CD4-positive, alpha-beta T cell (primary cell): ENCODE measurements around the gene GFPT2. TPM values are rescaled to one million over a fixed set of nuclear protein-coding genes. Genes with fewer than 3 reads are reported as not detected.

Source experiments
- ATAC-seq: fragments of 200-7000 bp; cut with Tn5 transposase; one replicate; pipeline ENCODE4 v1.10.0; 2022; ENCODE audit warnings: mild to moderate bottlenecking; ENCODE audit not compliant: poor library complexity
- CTCF ChIA-PET: fragments of 350-600 bp; sonication (Branson Sonifier 250); formaldehyde crosslinking; loops from one replicate; lab custom pipeline; 2021; ENCODE audit warnings: antibody characterized with exemption, inconsistent platforms; lab: Charles Lee
- POLR2A ChIA-PET: fragments of 350-600 bp; sonication (Branson Sonifier 250); formaldehyde crosslinking; loops from one replicate; lab custom pipeline; 2021; ENCODE audit warnings: antibody characterized with exemption, inconsistent platforms; lab: Charles Lee
- DNase-seq, 14 experiments: peaks; one replicate each; pipeline ENCODE4 v3.0.0-alpha.2; 2013 to 2020; ENCODE audit warnings: mixed read lengths in 2 of 14
- H3K27ac ChIP-seq, 2 donors: one replicate each; pipeline versions ENCODE4 v1.5.1 to v1.7.0; 2013; ENCODE audit warnings: low read length in 2 of 2, low read depth in 1 of 2, mild to moderate bottlenecking in 1 of 2
- H3K27me3 ChIP-seq, 2 experiments: 1 replicate in 1 of 2; 2 replicates in 1 of 2; pipeline versions ENCODE4 v1.6.1 to v1.7.0; 2013; ENCODE audit warnings: low read length in 2 of 2, control low read depth in 1 of 2, mild to moderate bottlenecking in 1 of 2, moderate library complexity in 1 of 2; ENCODE audit not compliant: insufficient read depth in 2 of 2, control insufficient read depth in 1 of 2
- H3K36me3 ChIP-seq: one replicate; pipeline ENCODE4 v1.6.1; 2013; ENCODE audit warnings: low read length, control low read depth; ENCODE audit not compliant: insufficient read depth
- H3K4me1 ChIP-seq: one replicate; pipeline ENCODE4 v1.6.1; 2013; ENCODE audit warnings: low read length, control low read depth; ENCODE audit not compliant: insufficient read depth
- H3K4me3 ChIP-seq: one replicate; pipeline ENCODE4 v1.5.1; 2013; ENCODE audit warnings: mild to moderate bottlenecking, low read length, moderate library complexity
- H3K9me3 ChIP-seq, 2 experiments: 1 replicate in 1 of 2; 2 replicates in 1 of 2; pipeline versions ENCODE4 v1.6.1 to v1.7.0; 2013; ENCODE audit warnings: low read length in 2 of 2, mild to moderate bottlenecking in 2 of 2, control low read depth in 1 of 2, moderate library complexity in 1 of 2; ENCODE audit not compliant: control insufficient read depth in 1 of 2, insufficient read depth in 1 of 2
- H3K27ac Mint-ChIP-seq: one replicate; pipeline ENCODE4 v1.8.0; 2020; ENCODE audit warnings: mixed read lengths
- H3K27me3 Mint-ChIP-seq: one replicate; pipeline ENCODE4 v1.8.0; 2021; ENCODE audit warnings: mixed read lengths
- H3K36me3 Mint-ChIP-seq: one replicate; pipeline ENCODE4 v1.8.0; 2021; ENCODE audit warnings: low read depth, mixed read lengths
- H3K4me1 Mint-ChIP-seq: one replicate; pipeline ENCODE4 v1.8.0; 2021; ENCODE audit warnings: low read depth, mixed read lengths
- H3K4me3 Mint-ChIP-seq: one replicate; pipeline ENCODE4 v1.8.0; 2020; ENCODE audit warnings: mild to moderate bottlenecking, mixed read lengths
- H3K9me3 Mint-ChIP-seq: one replicate; pipeline ENCODE4 v1.8.0; 2020; ENCODE audit warnings: mixed read lengths
- intact Hi-C, 2 experiments: fragments of 100-400 bp; cut with DNase I in 1 of 2; cut with micrococcal nuclease in 1 of 2; formaldehyde crosslinking; loops; one replicate each; pipeline versions ENCODE4 v1.15.1 to v1.9.0; 2023 to 2025; cut with DNase I, micrococcal nuclease
- total RNA-seq, 174 experiments: library from RNA in 2 of 174; stranded (reverse) in 2 of 174; gene quantifications; one replicate each; pipeline ENCODE4 v1.2.3 and lab custom pipeline; 2021 to 2026
- TF ChIP-seq, protein P1 (sequence below): fragments of 200-600 bp; IDR thresholded peaks from one replicate; pipeline ENCODE4 v1.8.0; 2022; ENCODE audit warnings: antibody characterized with exemption, mild to moderate bottlenecking

Gene GFPT2
- total RNA-seq, 2 experiments from 2014 or later: 1.1 to 1.5 TPM

DNA sequence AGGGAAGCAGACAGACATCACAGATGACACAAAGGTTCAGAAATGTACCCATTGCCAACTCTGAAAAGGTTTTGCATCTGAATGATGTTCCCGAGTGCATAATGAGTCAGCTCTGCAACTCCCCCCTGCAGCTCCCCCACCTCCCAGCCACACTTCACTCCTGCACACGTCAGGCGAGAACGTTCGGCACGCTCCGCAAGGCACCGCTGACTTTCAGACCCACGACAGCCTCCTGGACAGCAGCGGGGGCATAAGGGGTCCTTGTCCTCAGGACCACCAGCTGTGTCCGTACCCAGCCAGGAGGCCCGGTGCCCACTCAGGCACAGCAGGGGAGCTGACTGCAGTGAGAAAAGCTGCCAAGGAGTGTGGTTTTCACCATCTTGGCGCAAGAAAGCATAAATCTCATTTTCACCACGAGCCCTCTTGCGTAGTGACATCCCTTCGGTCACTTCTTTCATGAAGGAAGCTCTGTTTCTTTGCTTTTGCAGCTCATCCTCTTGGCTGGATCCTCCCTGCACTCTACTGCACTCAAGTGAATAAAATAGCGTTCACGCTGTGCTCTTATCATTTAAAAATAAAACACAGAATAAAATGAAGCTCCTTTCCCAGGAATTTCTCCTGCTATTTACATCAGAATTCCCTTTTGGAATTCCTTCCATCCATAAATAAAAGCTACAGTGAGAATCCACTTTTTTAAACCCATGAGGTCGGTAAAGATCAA lies 9.9 kb downstream of the GFPT2 start:
- POLR2A ChIA-PET: no interaction called here
- H3K27ac Mint-ChIP-seq: no peak overlapping the region
- intact Hi-C loops: no loop called here

GRCh38 chr5:180341595-180341994 lies 11.5 kb downstream of the GFPT2 start:
- H3K27ac ChIP-seq: no peak overlapping the region
- POLR2A ChIA-PET: no interaction called here

More for the DNA sequence above, 9.9 kb downstream of the GFPT2 start:
- Histone ChIP-seq H3K4me1 (no peaks in the 10 kb centered on the region), H3K4me3 (no peak overlapping the region), H3K27ac (no peak overlapping the region), H3K9me3 (no peaks in the 10 kb centered on the region), H3K36me3 (no peaks in the 10 kb centered on the region), H3K27me3 (peaks cover 3 to 4% of the 10 kb centered on the region in 2 experiments)
- TF ChIP-seq, protein P1, sequence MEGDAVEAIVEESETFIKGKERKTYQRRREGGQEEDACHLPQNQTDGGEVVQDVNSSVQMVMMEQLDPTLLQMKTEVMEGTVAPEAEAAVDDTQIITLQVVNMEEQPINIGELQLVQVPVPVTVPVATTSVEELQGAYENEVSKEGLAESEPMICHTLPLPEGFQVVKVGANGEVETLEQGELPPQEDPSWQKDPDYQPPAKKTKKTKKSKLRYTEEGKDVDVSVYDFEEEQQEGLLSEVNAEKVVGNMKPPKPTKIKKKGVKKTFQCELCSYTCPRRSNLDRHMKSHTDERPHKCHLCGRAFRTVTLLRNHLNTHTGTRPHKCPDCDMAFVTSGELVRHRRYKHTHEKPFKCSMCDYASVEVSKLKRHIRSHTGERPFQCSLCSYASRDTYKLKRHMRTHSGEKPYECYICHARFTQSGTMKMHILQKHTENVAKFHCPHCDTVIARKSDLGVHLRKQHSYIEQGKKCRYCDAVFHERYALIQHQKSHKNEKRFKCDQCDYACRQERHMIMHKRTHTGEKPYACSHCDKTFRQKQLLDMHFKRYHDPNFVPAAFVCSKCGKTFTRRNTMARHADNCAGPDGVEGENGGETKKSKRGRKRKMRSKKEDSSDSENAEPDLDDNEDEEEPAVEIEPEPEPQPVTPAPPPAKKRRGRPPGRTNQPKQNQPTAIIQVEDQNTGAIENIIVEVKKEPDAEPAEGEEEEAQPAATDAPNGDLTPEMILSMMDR: no peak
- no peaks in the 10 kb centered on the region for H3K4me1 Mint-ChIP-seq
- H3K36me3 Mint-ChIP-seq: no peaks in the 10 kb centered on the region
- DNase-seq (no peak), ATAC-seq (no peak)
- CTCF ChIA-PET: interaction anchor here (1.1 to 1.5 kb wide), 2 partner anchors 14 to 28 kb away, joined by 3 to 5 read pairs; no protein-coding TSS in a partner anchor
- peaks cover 30% of the 10 kb centered on the region for H3K27me3 Mint-ChIP-seq
- H3K4me3 Mint-ChIP-seq: no peak overlapping the region
- no peaks in the 10 kb centered on the region for H3K9me3 Mint-ChIP-seq

DNA sequence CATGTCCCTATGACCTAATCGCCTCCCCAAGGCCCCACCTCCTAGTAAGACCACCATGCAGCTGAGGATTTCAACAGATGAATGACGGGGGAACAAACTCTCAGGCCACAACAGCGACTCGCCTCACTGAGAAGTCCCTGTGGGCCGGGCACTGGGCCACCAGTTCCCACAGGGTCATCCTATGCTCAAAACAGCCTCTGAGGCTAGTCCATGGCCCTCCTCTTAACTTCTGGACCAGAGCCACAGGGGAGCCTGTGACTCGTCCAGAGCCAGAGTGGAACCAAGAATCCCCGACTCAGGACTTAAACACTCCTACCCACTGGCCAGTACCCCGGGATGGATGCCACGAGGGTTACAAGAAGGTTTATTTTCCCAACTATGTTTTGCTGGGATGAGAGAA lies 12.3 kb downstream of the GFPT2 start:
- Mint-ChIP-seq H3K36me3 (no peaks in the 10 kb centered on the region), H3K4me1 (no peaks in the 10 kb centered on the region), H3K9me3 (no peaks in the 10 kb centered on the region), H3K4me3 (no peak overlapping the region), H3K27me3 (peaks cover 15% of the 10 kb centered on the region), H3K27ac (no peak overlapping the region)
- no peaks in the 10 kb centered on the region for H3K36me3 ChIP-seq
- no peaks in the 10 kb centered on the region for H3K9me3 ChIP-seq
- ATAC-seq (no peak), DNase-seq (no peak)
- H3K4me1 ChIP-seq: no peaks in the 10 kb centered on the region
- TF ChIP-seq, protein P1: no peak
- ChIA-PET POLR2A (no interaction called here), CTCF (interaction anchor here (0.6 kb wide), 1 partner anchor 410 kb away, joined by 3 read pairs; no protein-coding TSS in a partner anchor)
- H3K4me3 ChIP-seq: no peak overlapping the region
- H3K27me3 ChIP-seq: peaks cover 0 to 4% of the 10 kb centered on the region in 2 experiments
- intact Hi-C loops: no loop called here
- H3K27ac ChIP-seq: no peak overlapping the region

More at GRCh38 chr5:180341595-180341994, 11.5 kb downstream of the GFPT2 start:
- H3K27ac Mint-ChIP-seq: no peak overlapping the region
- intact Hi-C loops: no loop called here
- peaks cover 0 to 4% of the 10 kb centered on the region in 2 experiments for H3K27me3 ChIP-seq
- no peak overlapping the region for H3K4me3 Mint-ChIP-seq
- no peaks in the 10 kb centered on the region for H3K4me1 ChIP-seq
- H3K4me1 Mint-ChIP-seq: no peaks in the 10 kb centered on the region
- TF ChIP-seq, protein P1: no peak
- H3K9me3 Mint-ChIP-seq: no peaks in the 10 kb centered on the region
- DNase-seq (no peak), ATAC-seq (no peak)
- H3K36me3 Mint-ChIP-seq: no peaks in the 10 kb centered on the region
- H3K36me3 ChIP-seq: no peaks in the 10 kb centered on the region
- peaks cover 22% of the 10 kb centered on the region for H3K27me3 Mint-ChIP-seq
- CTCF ChIA-PET: interaction anchor here (0.6 to 1.5 kb wide), 2 partner anchors 13 to 411 kb away, joined by 3 read pairs; no protein-coding TSS in a partner anchor
- no peaks in the 10 kb centered on the region for H3K9me3 ChIP-seq
- no peak overlapping the region for H3K4me3 ChIP-seq
